Measurements from ENCODE around the gene ATP5ME. TPM values are rescaled to one million over a fixed set of nuclear protein-coding genes. Genes with fewer than 3 reads are reported as not detected.

The ATP5ME gene
- total RNA-seq, 1 donor from 2014 or later: 182 TPM

GRCh38 chr4:684623-685327, 10.7 kb upstream of the ATP5ME start:
- intact Hi-C loops (cut with micrococcal nuclease): loop anchor here (1.0 kb wide), 1 partner anchor 21 kb away; the partner anchor contains the start of gene PCGF3

GRCh38 chr4:683982-684622, 10.0 kb upstream of the ATP5ME start:
- intact Hi-C loops (cut with micrococcal nuclease): loop anchor here (1.0 kb wide), 1 partner anchor 21 kb away; the partner anchor contains the start of gene PCGF3

GRCh38 chr4:683247-683897, 9.3 kb upstream of the ATP5ME start:
- intact Hi-C loops (cut with micrococcal nuclease): no loop called here

- intact Hi-C loops (cut with micrococcal nuclease): no loop called here
Measured at GRCh38 chr4:682490-683172, 8.6 kb upstream of the ATP5ME start.

- intact Hi-C loops (cut with micrococcal nuclease): no loop called here
Measured at GRCh38 chr4:681736-682451, 7.8 kb upstream of the ATP5ME start.

DNA sequence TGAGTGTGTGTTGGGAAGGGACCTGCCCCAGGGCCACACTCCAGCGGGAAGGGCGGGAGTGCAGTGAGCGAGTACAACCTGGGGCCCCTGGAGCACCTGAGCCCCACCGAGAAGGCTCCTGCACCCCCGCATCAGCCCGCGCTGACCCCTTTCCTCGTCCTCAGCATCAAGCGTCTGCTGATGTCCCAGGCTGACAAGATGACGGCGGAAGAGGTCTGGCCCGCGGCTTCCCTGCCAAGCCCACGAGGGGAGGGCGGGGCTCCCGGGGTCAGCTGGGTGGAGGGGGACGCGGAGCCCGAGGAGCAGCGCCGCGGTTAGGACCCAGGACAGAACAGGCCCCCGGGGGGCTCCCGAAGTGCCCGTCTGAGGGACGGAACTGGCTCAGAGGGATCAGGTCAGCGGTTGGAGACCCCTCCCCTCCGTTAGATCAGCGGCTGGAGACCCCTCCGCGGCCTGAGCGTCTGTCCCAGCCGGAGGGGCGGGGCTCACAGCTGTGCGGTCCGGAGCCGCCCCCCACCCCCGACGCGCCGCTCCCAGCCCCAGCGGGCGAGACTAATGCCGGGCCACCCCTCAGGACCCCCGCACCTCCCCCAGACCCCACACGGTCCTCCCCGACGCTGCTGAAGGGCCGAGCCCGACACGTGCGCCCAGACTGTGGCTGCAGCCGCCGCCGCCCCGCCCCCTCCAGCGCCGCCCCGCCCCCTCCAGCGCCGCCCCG, 7.0 kb upstream of the ATP5ME start:
- intact Hi-C loops (cut with micrococcal nuclease): no loop called here

DNA sequence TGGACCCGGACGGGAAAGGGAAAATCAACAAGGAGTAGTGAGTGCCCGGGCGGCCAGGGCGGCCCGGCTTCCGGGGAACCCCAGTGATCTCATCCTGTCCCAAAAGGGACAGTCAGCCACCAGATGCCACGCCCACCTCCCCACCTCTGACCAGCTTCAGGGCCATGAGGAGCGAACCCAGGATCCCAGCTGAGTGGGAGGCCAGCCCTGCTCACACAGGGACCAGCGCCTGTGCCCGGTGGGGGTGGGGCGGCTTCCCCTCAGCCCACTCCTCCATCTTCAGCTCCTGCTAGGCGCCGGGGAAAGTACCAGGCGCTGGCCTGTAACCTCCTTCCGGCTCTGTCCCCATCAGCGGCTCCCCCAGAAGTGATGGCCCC, 6.5 kb upstream of the ATP5ME start:
- intact Hi-C loops (cut with micrococcal nuclease): no loop called here

DNA sequence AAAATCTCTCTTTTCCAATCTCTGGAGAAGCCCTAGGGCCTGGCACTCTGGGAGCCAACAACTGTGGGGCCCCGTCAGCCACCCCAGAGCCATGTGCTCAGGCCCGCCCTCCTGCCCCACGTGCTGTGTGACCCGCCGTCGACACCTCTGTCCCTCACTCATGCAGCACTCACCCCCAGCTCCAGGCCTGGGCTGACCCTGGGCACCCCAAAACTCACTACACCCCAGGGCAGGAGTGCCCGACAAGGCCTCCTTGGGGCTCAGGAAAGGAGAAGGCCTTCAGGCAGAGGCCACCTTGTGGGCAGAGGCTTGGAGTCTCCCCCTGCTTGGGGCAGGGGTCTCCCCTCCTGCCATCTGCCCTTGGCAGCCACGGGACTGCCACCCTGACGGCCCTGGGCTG, 6.0 kb upstream of the ATP5ME start:
- intact Hi-C loops (cut with micrococcal nuclease): no loop called here

DNA sequence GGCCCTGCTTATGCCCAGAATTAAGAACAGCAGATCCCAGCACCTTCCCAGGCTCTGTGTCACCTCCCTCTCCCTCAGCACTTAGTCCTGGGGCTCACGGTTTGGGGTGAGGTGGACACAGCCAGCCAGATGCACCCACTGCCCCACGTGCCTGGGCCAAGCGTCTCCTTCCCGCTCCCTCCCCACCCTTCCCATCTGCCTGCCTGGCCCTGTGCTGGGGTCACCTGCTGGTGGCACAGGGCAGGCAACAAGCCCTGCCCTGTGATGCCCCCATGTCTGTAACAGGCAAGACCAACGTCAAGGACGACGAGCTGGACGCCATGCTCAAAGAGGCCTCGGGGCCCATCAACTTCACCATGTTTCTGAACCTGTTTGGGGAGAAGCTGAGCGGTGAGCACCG, 5.6 kb upstream of the ATP5ME start:
- intact Hi-C loops (cut with micrococcal nuclease): loop anchor here (10.0 kb wide), 1 partner anchor 1855 kb away; the partner anchor contains the start of gene FAM193A

- intact Hi-C loops (cut with micrococcal nuclease): loop anchor here (10.0 kb wide), 1 partner anchor 1856 kb away; the partner anchor contains the start of gene FAM193A
Measured at GRCh38 chr4:679104-679481, 5.0 kb upstream of the ATP5ME start.

DNA sequence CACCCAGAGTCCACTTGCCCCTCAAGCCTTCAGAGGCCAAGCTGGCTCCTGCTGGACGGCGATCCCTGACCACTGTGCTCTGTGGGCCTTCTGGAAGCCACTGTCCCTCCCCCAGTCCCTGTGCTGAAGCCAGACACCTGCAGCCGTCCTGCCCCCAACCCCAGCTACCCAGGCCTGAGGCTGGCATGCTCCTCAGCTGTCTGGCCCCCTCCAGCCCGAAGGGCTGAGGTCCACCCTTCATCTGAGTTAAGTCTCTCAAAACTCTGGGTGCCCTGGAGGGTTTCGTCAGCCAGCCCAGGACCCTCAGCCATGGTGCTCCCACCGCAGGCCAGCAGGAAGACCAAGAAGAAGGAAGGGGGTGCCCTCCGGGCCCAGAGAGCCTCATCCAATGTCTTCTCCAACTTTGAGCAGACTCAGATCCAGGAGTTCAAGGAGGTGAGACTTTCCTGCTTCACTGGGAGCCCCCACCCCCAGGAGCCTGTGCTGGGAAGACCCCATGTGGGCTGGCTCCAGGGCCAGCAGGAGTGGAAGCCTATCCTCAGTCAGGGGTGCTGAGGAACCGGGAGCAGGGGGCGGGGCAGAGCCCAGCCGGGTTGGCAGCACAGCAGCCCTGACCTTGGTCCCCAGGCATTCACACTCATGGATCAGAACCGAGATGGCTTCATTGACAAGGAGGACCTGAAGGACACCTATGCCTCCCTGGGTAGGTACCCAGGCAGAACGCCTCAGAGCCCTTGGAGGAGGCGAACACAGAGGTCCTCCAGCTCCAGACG, 4.4 kb upstream of the ATP5ME start:
- intact Hi-C loops (cut with micrococcal nuclease): loop anchor here (10.0 kb wide), 1 partner anchor 1856 kb away; the partner anchor contains the start of gene FAM193A

DNA sequence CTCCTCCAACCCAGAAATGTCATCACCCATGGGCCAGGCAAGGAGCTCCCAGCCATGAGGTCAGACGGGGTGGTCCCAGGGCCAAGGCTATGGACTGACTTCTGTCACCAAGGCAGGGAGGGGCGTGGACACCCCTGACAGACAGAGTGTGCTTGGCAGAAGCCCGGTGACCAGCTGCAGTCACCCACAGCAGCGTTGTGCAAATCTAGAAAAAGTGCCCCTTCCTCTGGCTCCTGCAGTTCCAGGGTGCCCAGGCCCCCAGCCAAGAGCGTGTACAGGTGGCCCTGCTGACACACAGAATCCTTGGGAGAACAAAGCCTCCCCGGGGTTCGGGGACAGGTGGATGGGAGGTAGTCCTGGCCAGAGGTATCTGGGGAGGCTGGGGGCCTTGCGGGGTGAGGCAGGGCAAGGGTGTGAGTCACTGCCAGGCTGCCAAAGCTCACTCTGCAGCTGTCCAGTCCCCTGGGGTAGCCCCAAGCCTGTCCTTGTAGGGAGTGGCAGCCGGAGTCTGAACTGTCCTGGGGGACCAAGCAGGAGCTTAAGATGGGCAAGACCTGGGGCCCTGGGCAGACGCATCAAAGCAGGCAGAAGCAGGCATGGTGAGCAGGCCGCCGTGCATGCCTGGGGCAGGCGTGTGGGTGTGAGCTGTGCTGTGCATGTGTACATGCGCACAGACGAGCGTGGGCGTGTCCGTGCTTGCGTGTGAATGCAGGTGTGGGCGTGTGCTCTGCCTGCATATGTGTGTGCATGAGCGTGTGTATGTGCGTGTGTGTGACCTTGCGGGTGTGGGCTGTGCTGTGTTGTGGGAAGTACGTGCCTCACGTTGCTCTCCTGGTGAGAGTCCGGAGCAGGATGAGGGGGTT, 3.6 kb upstream of the ATP5ME start:
- intact Hi-C loops (cut with micrococcal nuclease): loop anchor here (10.0 kb wide), 1 partner anchor 1857 kb away; the partner anchor contains the start of gene FAM193A

GRCh38 chr4:676871-677235, 2.8 kb upstream of the ATP5ME start:
- intact Hi-C loops (cut with micrococcal nuclease): loop anchor here (10.0 kb wide), 1 partner anchor 1858 kb away; the partner anchor contains the start of gene FAM193A

DNA sequence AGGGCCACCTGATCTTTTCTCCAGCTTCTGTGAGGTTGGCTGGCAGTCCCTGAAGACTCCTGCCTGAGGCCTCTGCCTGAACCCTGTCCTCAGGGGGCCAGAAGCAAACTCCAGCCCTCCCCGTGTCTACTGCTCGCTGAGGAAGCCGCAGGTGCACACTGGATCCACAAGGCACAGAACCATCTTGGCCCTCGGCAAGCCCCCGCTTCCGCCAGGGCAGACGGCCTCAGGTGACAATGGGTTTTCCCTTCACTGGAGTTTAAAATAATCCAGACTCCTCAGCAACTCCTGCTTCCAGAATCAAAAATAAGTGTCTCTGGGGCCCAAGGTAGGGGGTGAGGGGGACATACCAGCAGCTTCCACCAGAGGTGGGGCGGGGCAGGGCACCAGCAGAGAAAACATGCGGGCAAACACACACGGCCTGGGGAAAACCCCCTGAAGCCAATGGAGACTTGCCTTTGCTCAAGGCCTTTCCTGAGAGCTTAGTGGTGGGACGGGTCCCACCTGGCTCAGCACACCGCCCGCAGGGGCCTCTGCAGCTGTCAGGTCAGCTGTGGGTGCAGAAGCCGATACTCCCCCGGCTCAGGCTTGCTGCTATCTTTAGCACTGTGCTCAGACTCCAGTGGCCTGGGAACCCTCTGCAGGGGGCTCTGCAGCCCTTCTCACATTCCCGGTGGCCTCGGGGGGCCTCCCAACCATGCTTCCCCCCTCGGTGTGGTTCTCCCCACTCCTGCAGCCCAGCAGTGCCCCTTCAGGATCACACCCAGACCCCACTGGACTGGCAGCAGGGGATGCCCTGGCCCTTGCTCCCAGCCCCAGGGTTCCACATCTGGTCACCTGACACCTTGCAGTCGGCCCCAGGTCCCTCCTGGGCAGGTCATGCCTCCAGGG, 2.1 kb upstream of the ATP5ME start:
- intact Hi-C loops (cut with micrococcal nuclease): loop anchor here (2.0 to 10.0 kb wide), 2 partner anchors 671 to 1859 kb away; partner anchors contain the start of genes FAM193A and UVSSA

GRCh38 chr4:675036-675882, 1.2 kb upstream of the ATP5ME start:
- intact Hi-C loops (cut with micrococcal nuclease): loop anchor here (2.0 to 10.0 kb wide), 2 partner anchors 672 to 1860 kb away; partner anchors contain the start of genes FAM193A and UVSSA

Measured in T-helper 1 cell treated with Interleukin-12 subunit alpha and Interleukin-12 subunit beta and Interleukin-4 antibody, amounts not matched to agents 30 ng/mL and 1 ng/mL, for 36 hours (primary cell).